ENCODE results near the gene KAT6B.

Gene KAT6B

GRCh38 chr10:74827045-74827441 lies 643 bp downstream of the KAT6B start:
- H3K4me1 ChIP-seq (ENCODE audit: low read depth, poor library complexity, severe bottlenecking) = peaks cover 17% of the 10 kb centered on the region
- H2AFZ ChIP-seq (ENCODE audit: low read depth) = no peak overlapping the region
- no peak overlapping the region; the same call in 1 of the 2 replicates for H3K9ac ChIP-seq
- H3K79me2 ChIP-seq (ENCODE audit: insufficient read depth, low read depth) = peaks cover 31% of the 10 kb centered on the region
- peak overlapping the region; percentile 91 for H3K4me2 ChIP-seq
- H3K27me3 ChIP-seq (ENCODE audit: insufficient read depth, low read depth) = no peaks in the 10 kb centered on the region
- H3K36me3 ChIP-seq (ENCODE audit: insufficient read depth) = no peaks in the 10 kb centered on the region
- no peak for TF ChIP-seq CTCF (conservative IDR thresholded peaks at IDR 0.05; ENCODE audit: low read depth, low read length)
- H3K4me3 ChIP-seq (IDR thresholded peaks at IDR 0.05; ENCODE audit: insufficient read depth, low read depth, low read length) = no peak overlapping the region
- H4K20me1 ChIP-seq (ENCODE audit: insufficient read depth) = no peaks in the 10 kb centered on the region
- no peak overlapping the region for H3K27ac ChIP-seq

GRCh38 chr10:74827694-74828093 lies 1.3 kb downstream of the KAT6B start:
- H3K4me3 ChIP-seq (IDR thresholded peaks at IDR 0.05; ENCODE audit: insufficient read depth, low read depth, low read length) = no peak overlapping the region
- no peak overlapping the region; the same call in 1 of the 2 replicates for H3K9ac ChIP-seq

GRCh38 chr10:74828946-74829345 lies 2.5 kb downstream of the KAT6B start:
- H3K4me3 ChIP-seq (IDR thresholded peaks at IDR 0.05; ENCODE audit: insufficient read depth, low read depth, low read length) = no peak overlapping the region
- H3K4me2 ChIP-seq = no peak overlapping the region
- TF ChIP-seq CTCF (conservative IDR thresholded peaks at IDR 0.05; ENCODE audit: low read depth, low read length) = no peak

More at GRCh38 chr10:74827694-74828093, 1.3 kb downstream of the KAT6B start:
- Histone ChIP-seq H2AFZ (ENCODE audit: low read depth) (no peak overlapping the region), H3K79me2 (ENCODE audit: insufficient read depth, low read depth) (peaks cover 31% of the 10 kb centered on the region), H3K4me2 (peak overlapping the region; percentile 91; the same call in 1 of the 2 replicates), H4K20me1 (ENCODE audit: insufficient read depth) (no peaks in the 10 kb centered on the region), H3K4me1 (ENCODE audit: low read depth, poor library complexity, severe bottlenecking) (peaks cover 17% of the 10 kb centered on the region), H3K36me3 (ENCODE audit: insufficient read depth) (no peaks in the 10 kb centered on the region), H3K27ac (no peak overlapping the region), H3K27me3 (ENCODE audit: insufficient read depth, low read depth) (no peaks in the 10 kb centered on the region)
- no peak for TF ChIP-seq CTCF (conservative IDR thresholded peaks at IDR 0.05; ENCODE audit: low read depth, low read length)

GRCh38 chr10:74831518-74832120 lies 5.2 kb downstream of the KAT6B start:
- Histone ChIP-seq H3K27me3 (ENCODE audit: insufficient read depth, low read depth) (no peaks in the 10 kb centered on the region), H3K27ac (no peak overlapping the region), H3K4me2 (no peak overlapping the region), H2AFZ (ENCODE audit: low read depth) (no peak overlapping the region), H3K36me3 (ENCODE audit: insufficient read depth) (no peaks in the 10 kb centered on the region), H3K9ac (no peak overlapping the region), H3K4me1 (ENCODE audit: low read depth, poor library complexity, severe bottlenecking) (peaks cover 16% of the 10 kb centered on the region), H3K79me2 (ENCODE audit: insufficient read depth, low read depth) (peaks cover 35% of the 10 kb centered on the region), H3K4me3 (IDR thresholded peaks at IDR 0.05; ENCODE audit: insufficient read depth, low read depth, low read length) (no peak overlapping the region), H4K20me1 (ENCODE audit: insufficient read depth) (no peaks in the 10 kb centered on the region)
- TF ChIP-seq CTCF (conservative IDR thresholded peaks at IDR 0.05; ENCODE audit: low read depth, low read length) = no peak

More at GRCh38 chr10:74828946-74829345, 2.5 kb downstream of the KAT6B start:
- H4K20me1 ChIP-seq (ENCODE audit: insufficient read depth) = no peaks in the 10 kb centered on the region
- H2AFZ ChIP-seq (ENCODE audit: low read depth) = no peak overlapping the region
- H3K79me2 ChIP-seq (ENCODE audit: insufficient read depth, low read depth) = peaks cover 35% of the 10 kb centered on the region
- no peaks in the 10 kb centered on the region for H3K36me3 ChIP-seq (ENCODE audit: insufficient read depth)
- H3K27me3 ChIP-seq (ENCODE audit: insufficient read depth, low read depth) = no peaks in the 10 kb centered on the region
- H3K4me1 ChIP-seq (ENCODE audit: low read depth, poor library complexity, severe bottlenecking) = peaks cover 23% of the 10 kb centered on the region
- H3K27ac ChIP-seq = no peak overlapping the region
- H3K9ac ChIP-seq = no peak overlapping the region

Data from KMS-11 (cell line).